HepG2 (cell line): ENCODE data around the gene PPM1H.

Experiments used
- CTCF ChIP-seq: sonication (generic); formaldehyde crosslinking; IDR thresholded peaks from 2 replicates; pipeline ENCODE4 v1.5.0; 2020; ENCODE audit warnings: mild to moderate bottlenecking, missing genetic modification reagents, moderate library complexity
- POLR2A ChIP-seq, 2 experiments: IDR thresholded peaks; 2 replicates each; pipeline ENCODE4 v1.6.1; 2011; ENCODE audit warnings: low read depth in 2 of 2, low read length in 2 of 2, mild to moderate bottlenecking in 1 of 2, moderate library complexity in 1 of 2; ENCODE audit not compliant: insufficient read depth in 1 of 2
- PRPF4 ChIP-seq: fragments of 200-400 bp; formaldehyde crosslinking; IDR thresholded peaks from 2 replicates; pipeline ENCODE4 v1.6.1; 2016; ENCODE audit warnings: low read length, low read depth; ENCODE audit not compliant: poor library complexity, severe bottlenecking
- ZBTB42 ChIP-seq: sonication (generic); formaldehyde crosslinking; IDR thresholded peaks from 2 replicates; pipeline ENCODE4 v1.5.0; 2020; ENCODE audit warnings: mild to moderate bottlenecking, missing genetic modification reagents

- TF ChIP-seq ZBTB42 (CRISPR knock-in tag), result no peak
- no peak for TF ChIP-seq CTCF (CRISPR knock-in tag)
- no peak for TF ChIP-seq POLR2A (IDR thresholded peaks at IDR 0.05; ENCODE audit: insufficient read depth in 1 of 2, low read depth in 2 of 2, low read length in 2 of 2)
- TF ChIP-seq PRPF4, result no peak
Measured at GRCh38 chr12:62725781-62726180, 209.2 kb downstream of the PPM1H start.
